GM10266 (cell line): Measurements from ENCODE around the gene SMARCAL1.

Source experiments
- DNase-seq: peaks from one replicate; pipeline ENCODE4 v3.0.0; 2012; ENCODE audit errors: extremely low spot score
- CTCF ChIP-seq: IDR thresholded peaks from 2 replicates; pipeline ENCODE4 v1.5.1; 2012; ENCODE audit warnings: mild to moderate bottlenecking, low read depth; ENCODE audit not compliant: control insufficient read depth, insufficient read depth; ENCODE audit errors: missing control alignments

SMARCAL1 gene

DNA sequence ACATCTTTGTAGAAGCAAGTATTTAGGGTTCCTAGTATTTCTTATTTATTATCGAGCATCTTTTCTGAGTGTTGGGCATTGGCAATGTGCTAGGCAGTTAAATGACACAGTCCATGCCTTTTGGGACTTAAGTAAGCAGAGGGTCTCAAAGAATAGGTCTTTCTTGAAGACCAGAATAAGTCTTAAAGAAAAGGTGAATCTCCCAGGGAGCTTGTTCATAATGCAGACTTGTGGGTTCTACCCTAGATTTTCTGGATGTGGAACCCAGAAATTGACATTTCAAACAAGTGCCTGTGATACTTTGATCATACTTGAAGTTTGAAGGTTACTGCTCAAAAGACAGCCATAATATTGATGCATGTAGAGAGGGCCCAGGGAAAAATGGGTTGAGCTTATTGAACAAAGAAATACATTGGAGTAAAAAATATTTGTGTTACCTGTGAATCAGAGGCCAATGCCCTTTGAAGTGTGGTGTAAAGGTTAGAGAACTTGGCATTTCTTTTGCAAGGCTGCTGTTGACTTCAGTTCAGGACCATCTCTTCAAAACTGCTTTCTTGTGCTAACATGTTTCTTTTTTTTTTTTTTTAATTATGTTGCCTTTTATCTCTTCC lies 110.7 kb downstream of the SMARCAL1 start:
- DNase-seq: no peak
- no peak for TF ChIP-seq CTCF

GRCh38 chr2:216525972-216526371 lies 113.7 kb downstream of the SMARCAL1 start:
- no peak for TF ChIP-seq CTCF
- DNase-seq: no peak

GRCh38 chr2:216526939-216527338 lies 114.7 kb downstream of the SMARCAL1 start:
- no peak for DNase-seq
- no peak for TF ChIP-seq CTCF

GRCh38 chr2:216527600-216527999 lies 115.3 kb downstream of the SMARCAL1 start:
- DNase-seq: no peak
- no peak for TF ChIP-seq CTCF

DNA sequence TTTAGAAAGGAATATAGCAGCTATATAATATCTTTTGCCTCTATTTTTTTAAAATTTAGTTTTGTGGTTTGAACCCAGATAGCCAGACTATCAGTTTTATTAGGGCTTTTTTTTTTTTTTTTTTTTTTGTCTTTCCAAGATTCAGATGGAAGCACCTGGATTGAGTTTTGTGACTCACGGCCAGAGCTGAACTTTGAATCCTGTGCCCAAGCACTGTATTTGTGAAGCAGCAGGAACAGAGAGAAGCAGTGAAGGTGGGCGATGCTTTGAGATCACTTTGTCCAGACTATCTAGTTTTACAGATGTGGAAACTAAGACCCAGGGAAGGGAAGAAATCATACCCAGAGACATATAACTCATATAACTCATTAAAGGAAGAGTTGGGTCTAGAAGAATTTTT lies 120.3 kb downstream of the SMARCAL1 start:
- no peak for DNase-seq
- no peak for TF ChIP-seq CTCF
